ENCODE data around the gene KCNIP3.

KCNIP3 gene

DNA sequence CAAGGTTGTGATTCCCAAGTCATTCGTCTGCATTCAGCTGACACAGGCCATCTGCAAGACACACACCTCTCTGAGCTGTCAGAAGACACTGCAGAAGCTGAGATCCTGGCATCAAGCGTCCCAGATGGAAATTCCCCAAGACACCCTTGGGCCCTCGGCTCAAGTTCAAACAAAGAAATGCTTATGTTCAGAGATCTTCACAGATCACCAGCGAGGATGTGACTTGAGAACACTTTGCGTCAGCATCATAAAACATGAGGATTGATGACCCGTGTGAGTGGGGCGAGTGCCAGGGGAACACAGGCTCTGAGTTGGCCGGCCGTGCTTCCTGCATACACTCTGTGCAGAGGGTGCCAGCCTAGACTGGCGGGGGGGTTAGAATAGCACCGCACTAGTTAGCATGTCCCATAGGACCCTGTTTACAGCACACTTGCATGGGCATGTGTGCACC lies 36.8 kb downstream of the KCNIP3 start:
- Histone ChIP-seq H4K20me1 (ENCODE audit: insufficient read depth) (no peaks in the 10 kb centered on the region), H3K27me3 (ENCODE audit: insufficient read depth, low read depth) (no peaks in the 10 kb centered on the region), H3K36me3 (ENCODE audit: insufficient read depth) (no peaks in the 10 kb centered on the region), H3K27ac (no peak overlapping the region), H2AFZ (ENCODE audit: low read depth) (no peak overlapping the region), H3K4me3 (IDR thresholded peaks at IDR 0.05; ENCODE audit: insufficient read depth, low read depth, low read length) (no peak overlapping the region), H3K9ac (no peak overlapping the region), H3K79me2 (ENCODE audit: insufficient read depth, low read depth) (no peaks in the 10 kb centered on the region), H3K4me1 (ENCODE audit: low read depth, poor library complexity, severe bottlenecking) (no peaks in the 10 kb centered on the region), H3K4me2 (no peak overlapping the region)
- TF ChIP-seq, protein P1, sequence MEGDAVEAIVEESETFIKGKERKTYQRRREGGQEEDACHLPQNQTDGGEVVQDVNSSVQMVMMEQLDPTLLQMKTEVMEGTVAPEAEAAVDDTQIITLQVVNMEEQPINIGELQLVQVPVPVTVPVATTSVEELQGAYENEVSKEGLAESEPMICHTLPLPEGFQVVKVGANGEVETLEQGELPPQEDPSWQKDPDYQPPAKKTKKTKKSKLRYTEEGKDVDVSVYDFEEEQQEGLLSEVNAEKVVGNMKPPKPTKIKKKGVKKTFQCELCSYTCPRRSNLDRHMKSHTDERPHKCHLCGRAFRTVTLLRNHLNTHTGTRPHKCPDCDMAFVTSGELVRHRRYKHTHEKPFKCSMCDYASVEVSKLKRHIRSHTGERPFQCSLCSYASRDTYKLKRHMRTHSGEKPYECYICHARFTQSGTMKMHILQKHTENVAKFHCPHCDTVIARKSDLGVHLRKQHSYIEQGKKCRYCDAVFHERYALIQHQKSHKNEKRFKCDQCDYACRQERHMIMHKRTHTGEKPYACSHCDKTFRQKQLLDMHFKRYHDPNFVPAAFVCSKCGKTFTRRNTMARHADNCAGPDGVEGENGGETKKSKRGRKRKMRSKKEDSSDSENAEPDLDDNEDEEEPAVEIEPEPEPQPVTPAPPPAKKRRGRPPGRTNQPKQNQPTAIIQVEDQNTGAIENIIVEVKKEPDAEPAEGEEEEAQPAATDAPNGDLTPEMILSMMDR (conservative IDR thresholded peaks at IDR 0.05; ENCODE audit: low read depth, low read length), result no peak

DNA sequence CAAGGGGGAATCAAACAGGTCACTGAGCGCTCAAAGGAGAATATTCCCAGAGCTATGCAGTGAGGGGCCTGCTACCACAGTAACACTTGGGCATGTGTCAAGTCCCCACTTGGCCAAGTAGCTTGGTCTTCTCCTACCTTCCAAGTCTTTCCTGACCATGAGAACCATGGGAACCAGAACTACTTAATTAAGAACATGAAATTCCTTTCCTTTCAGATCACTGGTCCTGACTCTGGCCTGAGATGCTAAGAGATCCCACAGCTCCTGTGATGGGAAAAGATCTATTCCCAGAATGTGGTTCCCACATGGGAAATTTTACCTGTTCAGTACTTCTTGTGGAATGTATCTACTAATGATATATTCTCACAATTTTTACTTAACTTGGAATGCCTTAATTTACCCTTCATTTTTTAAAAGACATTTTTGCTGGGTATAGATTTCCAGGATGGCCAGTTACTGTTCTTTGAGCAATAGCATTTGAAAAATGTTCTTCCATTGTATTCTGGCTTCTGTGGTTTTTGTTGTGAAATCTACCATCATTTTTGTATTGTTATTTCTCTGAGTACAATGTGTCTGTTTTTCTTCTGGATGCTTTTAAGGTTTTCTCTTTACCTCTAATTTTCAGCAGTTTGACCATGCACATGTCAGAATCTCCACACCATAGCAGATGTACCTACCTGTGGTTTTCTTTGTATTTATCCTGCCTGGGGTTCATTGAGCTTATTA lies 37.9 kb downstream of the KCNIP3 start:
- Histone ChIP-seq H3K79me2 (ENCODE audit: insufficient read depth, low read depth) (no peaks in the 10 kb centered on the region), H2AFZ (ENCODE audit: low read depth) (no peak overlapping the region), H3K4me3 (IDR thresholded peaks at IDR 0.05; ENCODE audit: insufficient read depth, low read depth, low read length) (no peak overlapping the region), H3K4me2 (no peak overlapping the region), H3K27ac (no peak overlapping the region), H4K20me1 (ENCODE audit: insufficient read depth) (no peaks in the 10 kb centered on the region), H3K9ac (no peak overlapping the region), H3K4me1 (ENCODE audit: low read depth, poor library complexity, severe bottlenecking) (no peaks in the 10 kb centered on the region), H3K27me3 (ENCODE audit: insufficient read depth, low read depth) (no peaks in the 10 kb centered on the region), H3K36me3 (ENCODE audit: insufficient read depth) (no peaks in the 10 kb centered on the region)
- TF ChIP-seq, protein P1 (conservative IDR thresholded peaks at IDR 0.05; ENCODE audit: low read depth, low read length), result no peak

DNA sequence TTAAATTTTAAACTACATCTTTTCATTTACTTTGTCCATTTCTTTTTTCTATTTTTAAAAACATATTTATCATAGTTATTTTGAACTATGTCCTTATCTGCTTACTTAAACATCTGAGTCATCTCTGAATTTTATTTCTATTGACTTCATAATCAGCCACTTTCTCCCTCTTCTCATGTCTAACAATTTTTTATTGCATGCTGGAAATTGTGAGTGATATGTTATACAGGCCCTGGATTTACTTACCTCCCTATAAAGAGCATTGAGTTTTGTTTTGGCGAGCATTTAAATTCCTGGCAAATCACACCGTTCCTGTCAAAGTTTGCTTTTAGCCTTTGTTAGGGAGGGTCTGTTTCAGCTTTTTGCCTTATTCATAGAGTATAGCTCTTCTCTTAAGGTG lies 39.3 kb downstream of the KCNIP3 start:
- Histone ChIP-seq H3K27ac (no peak overlapping the region), H3K36me3 (ENCODE audit: insufficient read depth) (no peaks in the 10 kb centered on the region), H3K9ac (no peak overlapping the region), H2AFZ (ENCODE audit: low read depth) (no peak overlapping the region), H3K27me3 (ENCODE audit: insufficient read depth, low read depth) (no peaks in the 10 kb centered on the region), H3K4me3 (IDR thresholded peaks at IDR 0.05; ENCODE audit: insufficient read depth, low read depth, low read length) (no peak overlapping the region), H3K79me2 (ENCODE audit: insufficient read depth, low read depth) (no peaks in the 10 kb centered on the region), H3K4me2 (no peak overlapping the region), H3K4me1 (ENCODE audit: low read depth, poor library complexity, severe bottlenecking) (no peaks in the 10 kb centered on the region), H4K20me1 (ENCODE audit: insufficient read depth) (no peaks in the 10 kb centered on the region)
- TF ChIP-seq, protein P1 (conservative IDR thresholded peaks at IDR 0.05; ENCODE audit: low read depth, low read length), result no peak

DNA sequence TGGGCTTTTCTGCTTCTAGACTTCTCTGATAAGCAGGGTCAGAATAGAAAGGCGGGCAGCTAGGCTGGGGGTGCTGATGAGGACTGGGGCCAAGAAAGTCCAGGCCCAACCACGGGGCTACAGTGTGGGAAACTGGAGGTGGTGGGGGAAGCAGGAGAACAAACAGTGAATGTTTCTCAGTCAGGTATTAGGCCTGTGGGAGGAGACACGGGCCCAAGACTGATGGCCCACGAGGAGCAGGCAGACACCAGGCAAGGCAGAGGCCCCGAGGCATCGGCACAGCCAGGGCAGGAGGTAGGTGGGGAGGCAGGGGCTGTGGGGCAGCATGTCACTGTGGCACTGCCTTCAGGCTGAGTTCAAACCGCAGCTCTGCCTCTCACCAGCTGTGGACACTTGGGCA lies 40.7 kb downstream of the KCNIP3 start:
- H3K79me2 ChIP-seq (ENCODE audit: insufficient read depth, low read depth), result no peaks in the 10 kb centered on the region

More for the DNA sequence above, 40.7 kb downstream of the KCNIP3 start:
- H3K9ac ChIP-seq, result no peak overlapping the region
- TF ChIP-seq, protein P1 (conservative IDR thresholded peaks at IDR 0.05; ENCODE audit: low read depth, low read length), result no peak
- H3K27ac ChIP-seq, result no peak overlapping the region
- H3K36me3 ChIP-seq (ENCODE audit: insufficient read depth), result no peaks in the 10 kb centered on the region
- H3K27me3 ChIP-seq (ENCODE audit: insufficient read depth, low read depth), result no peaks in the 10 kb centered on the region
- H3K4me1 ChIP-seq (ENCODE audit: low read depth, poor library complexity, severe bottlenecking), result no peaks in the 10 kb centered on the region
- H3K4me2 ChIP-seq, result no peak overlapping the region
- no peaks in the 10 kb centered on the region for H4K20me1 ChIP-seq (ENCODE audit: insufficient read depth)
- no peak overlapping the region for H3K4me3 ChIP-seq (IDR thresholded peaks at IDR 0.05; ENCODE audit: insufficient read depth, low read depth, low read length)
- H2AFZ ChIP-seq (ENCODE audit: low read depth), result no peak overlapping the region
